Ishikawa (cell line): Measurements from ENCODE around the gene AKNAD1.

Experiments
- CEBPB ChIP-seq: IDR thresholded peaks from 2 replicates; pipeline ENCODE4 v1.6.1; 2012
- CREB1 ChIP-seq: IDR thresholded peaks from 2 replicates; pipeline ENCODE4 v1.6.1; 2012; ENCODE audit warnings: low read depth
- EP300 ChIP-seq: IDR thresholded peaks from 2 replicates; pipeline ENCODE4 v1.6.1; 2012; ENCODE audit warnings: borderline replicate concordance
- FOXM1 ChIP-seq: IDR thresholded peaks from 2 replicates; pipeline ENCODE4 v1.6.1; 2012; ENCODE audit warnings: low read depth, borderline replicate concordance
- MAX ChIP-seq: IDR thresholded peaks from 2 replicates; pipeline ENCODE4 v1.6.1; 2012
- RAD21 ChIP-seq: IDR thresholded peaks from 2 replicates; pipeline ENCODE4 v1.6.1; 2012; ENCODE audit warnings: low read depth
- TEAD4 ChIP-seq: IDR thresholded peaks from 2 replicates; pipeline ENCODE4 v1.6.1; 2012
- USF1 ChIP-seq: IDR thresholded peaks from 2 replicates; pipeline ENCODE4 v1.6.1; 2012
- YY1 ChIP-seq: IDR thresholded peaks from 2 replicates; pipeline ENCODE4 v1.6.1; 2012; ENCODE audit warnings: low read depth
- ZBTB7A ChIP-seq: IDR thresholded peaks from 2 replicates; pipeline ENCODE4 v1.6.1; 2012; ENCODE audit warnings: low read depth
- TF ChIP-seq, protein P1 (sequence below): IDR thresholded peaks from 2 replicates; pipeline ENCODE4 v1.6.1; 2012; ENCODE audit warnings: low read depth, mild to moderate bottlenecking

- TF ChIP-seq FOXM1, result no peak
- no peak for TF ChIP-seq CEBPB
- TF ChIP-seq EP300, result no peak
- TF ChIP-seq, protein P1, sequence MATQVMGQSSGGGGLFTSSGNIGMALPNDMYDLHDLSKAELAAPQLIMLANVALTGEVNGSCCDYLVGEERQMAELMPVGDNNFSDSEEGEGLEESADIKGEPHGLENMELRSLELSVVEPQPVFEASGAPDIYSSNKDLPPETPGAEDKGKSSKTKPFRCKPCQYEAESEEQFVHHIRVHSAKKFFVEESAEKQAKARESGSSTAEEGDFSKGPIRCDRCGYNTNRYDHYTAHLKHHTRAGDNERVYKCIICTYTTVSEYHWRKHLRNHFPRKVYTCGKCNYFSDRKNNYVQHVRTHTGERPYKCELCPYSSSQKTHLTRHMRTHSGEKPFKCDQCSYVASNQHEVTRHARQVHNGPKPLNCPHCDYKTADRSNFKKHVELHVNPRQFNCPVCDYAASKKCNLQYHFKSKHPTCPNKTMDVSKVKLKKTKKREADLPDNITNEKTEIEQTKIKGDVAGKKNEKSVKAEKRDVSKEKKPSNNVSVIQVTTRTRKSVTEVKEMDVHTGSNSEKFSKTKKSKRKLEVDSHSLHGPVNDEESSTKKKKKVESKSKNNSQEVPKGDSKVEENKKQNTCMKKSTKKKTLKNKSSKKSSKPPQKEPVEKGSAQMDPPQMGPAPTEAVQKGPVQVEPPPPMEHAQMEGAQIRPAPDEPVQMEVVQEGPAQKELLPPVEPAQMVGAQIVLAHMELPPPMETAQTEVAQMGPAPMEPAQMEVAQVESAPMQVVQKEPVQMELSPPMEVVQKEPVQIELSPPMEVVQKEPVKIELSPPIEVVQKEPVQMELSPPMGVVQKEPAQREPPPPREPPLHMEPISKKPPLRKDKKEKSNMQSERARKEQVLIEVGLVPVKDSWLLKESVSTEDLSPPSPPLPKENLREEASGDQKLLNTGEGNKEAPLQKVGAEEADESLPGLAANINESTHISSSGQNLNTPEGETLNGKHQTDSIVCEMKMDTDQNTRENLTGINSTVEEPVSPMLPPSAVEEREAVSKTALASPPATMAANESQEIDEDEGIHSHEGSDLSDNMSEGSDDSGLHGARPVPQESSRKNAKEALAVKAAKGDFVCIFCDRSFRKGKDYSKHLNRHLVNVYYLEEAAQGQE, result no peak
- TF ChIP-seq CREB1, result no peak
- TF ChIP-seq MAX, result no peak
- TF ChIP-seq RAD21, result no peak
- no peak for TF ChIP-seq TEAD4
- TF ChIP-seq ZBTB7A, result no peak
- no peak for TF ChIP-seq USF1
- no peak for TF ChIP-seq YY1
Measured at GRCh38 chr1:108832929-108833328, 24.0 kb downstream of the AKNAD1 start.
